ENCODE results near the gene SLC28A2.
"Not testable (repeated sequence)": the region's sequence is repeated elsewhere in the genome, so short reads cannot be mapped to it uniquely, and the experiment has no call there.

- not testable (repeated sequence) for TF ChIP-seq CTCF (conservative IDR thresholded peaks at IDR 0.05; ENCODE audit: low read depth, low read length); EZH2 (IDR thresholded peaks at IDR 0.05; ENCODE audit: low read length, unreplicated experiment)
Measured at GRCh38 chr15:45293326-45293725, 41.3 kb downstream of the SLC28A2 start.

Measured in PC-3 (cell line).